IPS-NIHi11 (cell line): Measurements from ENCODE around the gene ARHGEF35.
"Not testable (repeated sequence)": the region's sequence is repeated elsewhere in the genome, so short reads cannot be mapped to it uniquely, and the experiment has no call there.

Source experiments
- DNase-seq: peaks from one replicate; pipeline ENCODE4 v3.0.0; 2012; ENCODE audit warnings: mixed read lengths, low spot score

ARHGEF35 gene

DNA sequence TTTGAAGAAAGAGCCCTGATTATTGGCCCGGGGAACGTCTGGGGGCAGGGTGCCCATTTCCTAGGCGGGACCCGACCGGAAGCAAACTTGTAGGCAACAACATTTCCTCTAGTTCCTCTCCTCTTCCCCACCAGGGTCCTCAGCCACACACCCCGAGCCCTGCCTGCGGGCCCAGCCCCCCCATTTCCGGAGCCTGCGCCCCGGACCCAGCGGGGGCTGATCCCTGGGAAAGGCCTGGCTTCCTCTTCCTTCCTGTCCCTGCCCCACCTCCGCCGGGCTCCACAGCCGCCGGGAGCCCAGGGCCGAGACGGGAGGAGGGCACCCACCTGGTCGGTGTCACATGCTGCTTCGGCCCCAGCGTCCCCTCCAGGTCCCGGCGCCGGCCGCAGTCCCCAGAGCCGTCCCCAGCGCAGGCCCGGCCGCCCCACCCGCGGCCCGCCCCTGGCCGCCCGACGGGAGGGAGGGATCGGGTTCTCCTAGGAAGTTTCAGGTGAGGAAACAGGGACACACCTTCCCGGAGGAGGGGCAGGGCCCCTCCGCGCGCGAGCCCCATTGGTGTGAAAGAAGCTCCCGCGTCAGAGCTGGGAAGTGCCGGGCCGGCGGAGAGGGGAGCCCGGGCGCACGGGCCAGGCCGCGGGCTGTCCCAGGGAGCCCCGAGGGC lies at the start of gene ARHGEF35:
Gene ARHGEF35, minus strand, starts transcription at position 622 of the 661 bp plus-strand sequence. CDS start 7,450 bp downstream, outside the sequence.
- not testable (repeated sequence) for DNase-seq

DNA sequence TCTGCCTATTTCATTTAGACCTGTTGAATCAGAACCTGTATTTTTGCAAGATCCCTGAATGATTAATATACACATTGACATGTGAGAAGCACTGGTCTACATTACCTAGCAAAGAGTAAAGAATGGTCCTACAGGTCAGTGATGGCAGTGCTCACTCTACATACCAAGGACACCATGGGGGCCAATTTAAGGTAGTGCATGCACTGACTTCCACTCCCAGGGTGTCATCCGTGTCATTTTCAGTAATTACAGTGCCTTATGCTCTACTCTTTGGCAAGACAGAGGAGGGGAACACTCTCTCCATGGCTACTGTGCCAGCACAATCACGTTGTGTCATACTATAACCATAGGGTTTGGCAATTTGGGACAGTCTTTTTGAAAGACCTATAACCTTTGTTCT lies 49.7 kb upstream of the ARHGEF35 start:
- DNase-seq: not testable (repeated sequence)

DNA sequence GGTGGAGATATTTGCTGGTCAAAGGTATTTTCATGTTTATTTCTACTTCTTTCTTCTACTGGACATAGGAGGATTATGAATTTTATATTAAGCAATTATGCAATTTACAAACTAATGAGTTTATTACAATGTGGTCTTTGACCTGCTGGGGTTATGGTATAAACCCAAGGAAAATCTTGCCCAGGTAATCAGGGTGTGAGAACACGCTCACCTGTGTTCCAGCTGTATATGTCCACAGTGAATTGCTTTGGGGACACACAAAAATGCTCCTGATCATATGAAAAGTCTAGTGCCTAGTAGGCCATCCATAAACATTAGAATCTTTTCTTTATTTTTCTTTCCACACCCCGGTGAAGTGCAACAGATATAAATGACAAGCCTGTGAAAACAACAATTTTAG lies 43.7 kb upstream of the ARHGEF35 start, which contains the start of gene OR2A42:
Gene OR2A42, minus strand, starts transcription at position 241 of the 400 bp plus-strand sequence. CDS start 6,762 bp downstream, outside the sequence.
- DNase-seq: not testable (repeated sequence)

DNA sequence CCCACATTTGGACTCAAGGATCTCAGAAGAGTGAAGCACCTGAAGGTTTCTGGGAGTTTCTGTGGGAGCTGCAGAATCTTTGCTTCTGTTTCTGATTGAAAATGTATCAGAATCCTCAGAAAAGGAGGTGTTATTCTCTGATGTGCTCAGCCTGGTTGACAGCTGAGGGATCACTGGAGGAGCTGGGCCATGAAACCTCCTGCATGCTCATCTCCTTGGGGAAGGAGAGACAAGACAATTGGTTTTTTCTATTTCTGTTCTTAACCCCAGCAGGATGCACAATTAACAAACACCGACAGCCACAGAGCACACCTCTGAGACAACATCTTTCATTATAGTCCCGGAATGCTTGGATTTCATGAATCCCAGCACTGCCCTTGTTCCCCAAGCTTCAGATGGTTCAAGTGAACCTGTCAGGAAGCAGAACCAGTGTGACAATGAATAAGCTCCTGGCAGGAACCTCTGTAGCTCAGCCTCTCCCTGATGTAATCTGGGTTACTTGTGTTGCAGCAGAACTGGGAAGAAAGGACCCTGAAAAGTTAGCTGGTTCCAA lies 43.0 kb upstream of the ARHGEF35 start:
- not testable (repeated sequence) for DNase-seq

DNA sequence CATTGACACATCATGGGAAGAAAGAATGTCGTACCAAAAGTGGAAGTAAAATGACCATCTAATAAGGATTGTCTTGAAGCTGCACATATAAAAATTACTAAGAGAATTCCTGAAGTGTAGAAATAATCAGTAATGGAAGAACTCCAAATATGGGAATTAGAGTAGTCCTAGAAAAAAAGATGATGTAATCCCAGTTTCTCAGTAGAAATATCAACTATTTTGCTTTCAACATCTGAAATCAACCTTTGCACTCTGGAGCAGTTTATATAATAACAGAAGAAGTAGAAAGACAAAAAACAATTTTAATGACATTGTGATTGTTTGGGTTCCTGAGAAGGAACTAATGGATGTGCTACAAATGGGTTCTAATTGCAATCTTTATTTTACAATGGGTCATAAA lies 37.4 kb upstream of the ARHGEF35 start:
- DNase-seq: not testable (repeated sequence)

DNA sequence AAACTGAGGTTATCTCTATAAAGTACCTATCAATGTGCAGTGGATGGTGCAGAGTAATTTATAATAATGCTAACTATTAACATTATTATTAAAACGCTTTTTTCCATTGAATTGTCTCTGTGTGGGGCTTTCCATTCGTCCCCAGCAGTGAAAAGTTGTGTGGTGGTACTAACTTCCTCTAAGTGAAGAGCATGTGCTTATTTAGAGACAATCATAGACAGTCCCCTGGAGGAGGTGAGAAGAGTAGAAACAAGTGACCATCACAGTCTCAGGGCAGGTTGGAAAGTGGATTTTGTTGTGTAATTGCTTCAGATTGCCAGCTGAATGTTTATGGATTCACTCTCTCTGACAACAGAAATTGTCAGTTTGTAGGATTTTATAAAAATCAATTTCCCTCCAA lies 35.4 kb upstream of the ARHGEF35 start:
- DNase-seq: not testable (repeated sequence)

DNA sequence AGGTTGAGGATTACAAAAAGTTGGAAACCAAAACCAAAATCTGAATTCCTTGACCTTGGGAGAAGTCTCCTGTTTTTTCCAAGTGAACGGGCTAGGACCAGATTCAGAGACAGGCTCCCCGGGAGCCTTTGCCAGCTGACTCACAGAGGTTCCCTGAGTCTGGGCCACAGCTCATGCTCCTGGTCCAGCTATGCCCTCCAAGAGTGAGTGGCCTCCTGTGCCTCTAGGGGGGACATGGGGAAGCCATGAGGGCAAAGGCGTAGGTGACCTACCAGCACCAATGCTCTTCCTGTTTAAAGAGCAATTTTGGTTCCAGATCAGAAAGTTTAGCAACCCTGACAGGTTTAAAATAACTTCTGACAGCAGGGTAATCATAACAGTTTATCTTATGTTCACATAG lies 33.2 kb upstream of the ARHGEF35 start:
- not testable (repeated sequence) for DNase-seq

DNA sequence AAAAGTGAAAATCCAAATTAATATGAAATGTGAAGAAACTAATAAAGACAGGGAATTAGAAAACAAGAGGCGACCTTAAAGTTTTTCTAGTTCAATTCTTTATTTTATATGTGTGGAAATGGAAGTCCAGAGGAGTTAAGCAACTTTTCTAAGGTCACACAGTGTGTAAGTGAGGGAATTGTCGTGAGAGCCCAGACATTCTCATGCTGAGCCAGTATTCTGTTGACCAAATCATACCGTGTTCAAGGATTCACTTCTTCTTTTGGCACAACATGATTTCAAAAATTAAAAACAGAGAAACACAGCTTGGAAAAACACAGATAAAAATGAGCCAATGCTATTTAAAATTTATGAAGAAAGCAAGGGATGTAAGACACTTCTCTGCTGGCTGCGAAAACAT lies 31.2 kb upstream of the ARHGEF35 start:
- not testable (repeated sequence) for DNase-seq

DNA sequence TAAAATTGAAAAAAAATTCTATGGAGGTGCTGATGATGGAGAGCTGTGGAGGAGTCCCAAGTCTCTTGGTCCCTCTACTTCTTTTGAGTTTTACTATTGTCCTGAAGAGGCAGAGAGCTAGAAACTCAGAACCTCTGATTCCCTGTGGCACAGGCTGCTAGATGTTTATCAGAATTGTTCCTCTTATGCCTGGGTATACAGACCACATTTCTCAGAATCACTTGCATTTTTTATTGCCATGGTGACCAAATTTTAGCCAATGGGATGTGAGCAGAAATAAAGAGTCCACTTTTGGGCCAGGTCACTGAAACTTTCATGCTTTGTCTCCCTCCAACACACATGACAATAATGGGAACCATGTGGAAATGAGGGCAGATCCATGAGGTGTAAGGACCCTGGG lies 28.0 kb upstream of the ARHGEF35 start:
- DNase-seq: not testable (repeated sequence)

DNA sequence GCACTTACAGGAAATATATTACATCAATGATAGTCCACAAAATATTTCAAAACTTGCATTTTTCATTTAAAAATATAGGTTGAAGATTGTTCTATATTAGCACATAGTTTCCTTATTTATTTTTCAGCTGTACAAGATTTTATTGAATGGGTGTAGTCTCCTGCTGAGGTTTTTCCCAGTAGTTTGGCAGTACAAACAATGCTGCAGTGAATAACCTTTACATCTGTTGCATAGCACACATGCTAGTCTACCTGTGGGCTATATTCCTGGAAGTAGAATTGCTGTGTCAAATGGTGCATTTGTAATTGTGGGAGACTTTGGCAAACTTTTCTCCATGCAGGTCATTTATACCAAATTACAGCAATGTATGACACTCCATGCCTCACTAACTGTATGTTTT lies 24.9 kb upstream of the ARHGEF35 start:
- DNase-seq: not testable (repeated sequence)

DNA sequence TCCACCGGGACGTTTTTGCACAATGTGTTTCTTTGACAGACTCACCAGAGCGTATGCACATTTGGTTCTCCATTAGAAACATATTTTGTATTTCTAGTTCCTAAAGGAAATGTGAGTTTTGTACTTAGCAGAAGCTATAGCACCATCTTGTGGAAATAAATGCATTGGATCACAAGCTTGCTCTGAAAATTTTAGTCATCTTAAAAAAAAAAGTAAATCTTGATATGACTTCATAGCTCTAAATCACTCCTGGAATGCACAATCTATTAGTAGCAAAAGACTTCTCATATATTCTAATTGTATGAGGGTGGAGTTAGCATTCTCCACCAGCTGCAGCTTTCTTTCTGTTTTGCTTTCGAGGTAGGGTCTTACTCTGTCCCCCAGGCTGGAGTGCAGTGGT lies 23.5 kb upstream of the ARHGEF35 start:
- DNase-seq: not testable (repeated sequence)

DNA sequence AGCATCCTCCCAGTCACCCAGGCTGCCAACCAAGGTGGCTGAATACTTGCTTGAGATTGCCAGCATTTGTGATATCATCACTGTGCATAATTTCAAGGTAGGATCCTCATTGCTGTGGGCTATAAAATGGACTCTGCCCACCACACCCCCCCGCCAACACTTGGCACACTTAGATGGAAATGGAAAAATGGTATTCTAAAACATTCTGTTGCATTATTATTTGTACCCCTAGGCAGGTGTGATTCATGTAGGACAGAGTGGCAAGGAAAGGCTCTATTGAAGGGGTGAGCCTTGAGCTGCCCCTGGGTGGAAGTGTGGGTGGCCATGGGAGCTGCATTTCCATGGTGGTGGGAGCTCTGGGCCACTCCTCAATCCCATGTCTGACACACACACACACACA lies 22.9 kb upstream of the ARHGEF35 start:
- DNase-seq: not testable (repeated sequence)

DNA sequence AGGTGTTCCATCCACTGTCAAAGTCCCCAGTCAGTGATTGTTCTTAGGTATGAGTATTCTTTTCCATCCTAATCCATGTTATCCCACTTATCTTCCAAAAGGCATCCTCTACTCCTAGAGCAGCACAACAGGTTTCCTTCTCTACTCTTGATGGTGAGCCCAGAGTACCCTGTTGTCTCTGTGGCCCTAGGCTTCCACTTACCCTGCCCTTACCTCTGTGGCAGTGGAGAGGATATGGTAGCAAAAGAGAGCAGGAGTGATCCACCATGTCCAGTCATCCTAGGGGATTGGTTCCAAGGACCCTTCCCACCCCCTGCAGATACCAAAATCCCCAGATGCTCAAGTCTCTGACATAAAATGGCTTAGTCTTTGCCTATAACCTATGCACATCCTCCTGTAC lies 21.6 kb upstream of the ARHGEF35 start:
- not testable (repeated sequence) for DNase-seq

DNA sequence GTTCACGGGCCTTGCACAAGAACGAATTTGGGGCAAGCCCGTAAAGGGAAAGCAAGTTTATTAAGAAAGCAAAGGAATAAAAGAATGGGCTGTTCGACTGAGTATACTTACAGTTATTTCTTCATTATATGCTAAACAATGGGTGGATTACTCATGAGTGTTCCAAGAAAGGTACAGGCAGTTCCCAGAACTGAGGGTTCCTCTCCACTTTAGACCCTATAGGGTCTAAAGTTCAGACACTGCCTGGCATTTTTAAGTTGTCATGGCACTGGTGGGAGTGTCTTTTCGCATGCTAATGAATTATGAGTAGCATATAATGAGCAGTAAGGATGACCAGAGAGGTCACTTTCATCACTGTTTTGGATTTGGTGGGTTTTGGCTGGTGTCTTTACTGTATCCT lies 9.7 kb upstream of the ARHGEF35 start:
- not testable (repeated sequence) for DNase-seq

DNA sequence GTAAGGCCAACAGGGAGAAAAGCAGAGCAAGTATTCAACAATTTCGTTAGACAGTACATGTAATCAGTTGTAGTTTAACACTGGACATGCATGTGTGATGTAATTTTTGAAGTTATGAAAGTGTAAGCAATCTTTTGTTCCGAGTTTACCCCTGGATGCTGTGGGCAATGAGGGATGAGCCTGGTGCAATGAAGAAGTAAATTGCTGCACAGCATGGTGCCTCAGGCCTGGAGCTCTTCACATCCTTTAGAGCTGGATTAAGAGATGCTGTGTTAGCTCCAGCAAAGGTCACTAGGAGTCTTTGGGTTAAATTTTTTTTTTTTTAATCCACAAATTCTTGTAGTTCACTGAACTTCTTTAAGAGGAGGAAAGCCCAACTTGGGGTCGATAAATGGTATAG lies 7.5 kb upstream of the ARHGEF35 start:
- DNase-seq: not testable (repeated sequence)

DNA sequence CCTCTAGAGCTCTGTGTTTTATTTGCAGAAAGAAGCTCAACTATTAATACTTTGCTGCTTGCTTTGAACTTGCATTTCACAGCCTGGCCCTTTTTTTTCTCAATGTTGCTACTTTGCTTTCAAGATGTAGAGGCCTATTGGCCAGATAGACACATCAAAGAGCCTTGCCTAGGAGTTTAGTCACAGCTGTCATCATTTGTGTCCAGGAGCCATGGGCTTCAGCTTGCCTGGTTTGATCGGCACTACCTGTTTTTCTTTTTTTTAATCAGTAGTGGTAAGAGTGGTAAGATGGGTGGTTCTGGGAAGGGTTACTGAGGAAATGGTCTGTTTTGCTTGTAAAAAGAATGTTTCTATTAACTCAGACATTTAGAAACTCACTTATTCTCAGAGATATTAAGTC lies 6.3 kb upstream of the ARHGEF35 start:
- not testable (repeated sequence) for DNase-seq

DNA sequence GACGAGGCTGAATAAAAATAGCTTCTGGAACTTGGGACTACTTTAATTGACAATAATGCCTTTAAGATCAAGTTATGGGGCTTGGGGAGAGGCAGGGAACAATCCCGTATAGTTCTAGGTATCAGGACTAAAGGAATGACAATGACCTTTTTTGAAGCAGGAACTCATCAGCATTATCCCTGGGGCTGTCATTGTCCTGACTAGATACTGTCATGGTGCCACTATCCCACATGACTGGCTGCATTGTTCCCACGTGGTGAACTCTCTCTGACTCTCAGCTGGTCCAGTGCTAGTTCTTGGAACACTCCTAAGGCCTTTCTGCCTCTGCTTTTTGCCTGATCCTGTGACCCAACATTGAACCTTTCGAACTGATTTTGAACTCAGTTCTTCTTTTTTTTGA lies 3.3 kb upstream of the ARHGEF35 start:
- not testable (repeated sequence) for DNase-seq

DNA sequence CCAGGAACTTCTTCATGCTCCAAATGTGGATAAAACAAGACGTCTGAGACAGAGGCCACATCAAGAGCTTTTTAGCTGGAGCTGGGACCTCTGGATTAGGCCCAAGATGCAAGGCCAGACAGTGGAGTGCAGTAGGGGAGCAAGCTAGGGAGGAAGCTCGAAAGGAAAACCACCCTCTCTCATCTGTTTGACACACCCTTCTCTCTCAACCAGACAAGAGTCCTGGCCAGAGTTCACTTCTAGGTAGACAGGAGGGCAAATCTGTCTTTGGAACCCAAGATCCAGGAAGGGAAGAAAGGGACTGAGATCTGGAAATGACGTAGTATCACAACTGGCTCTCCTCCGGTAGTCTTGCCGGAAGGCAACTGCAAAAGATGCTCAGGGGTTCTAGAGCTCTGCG lies 1.2 kb downstream of the ARHGEF35 start:
- DNase-seq: not testable (repeated sequence)

DNA sequence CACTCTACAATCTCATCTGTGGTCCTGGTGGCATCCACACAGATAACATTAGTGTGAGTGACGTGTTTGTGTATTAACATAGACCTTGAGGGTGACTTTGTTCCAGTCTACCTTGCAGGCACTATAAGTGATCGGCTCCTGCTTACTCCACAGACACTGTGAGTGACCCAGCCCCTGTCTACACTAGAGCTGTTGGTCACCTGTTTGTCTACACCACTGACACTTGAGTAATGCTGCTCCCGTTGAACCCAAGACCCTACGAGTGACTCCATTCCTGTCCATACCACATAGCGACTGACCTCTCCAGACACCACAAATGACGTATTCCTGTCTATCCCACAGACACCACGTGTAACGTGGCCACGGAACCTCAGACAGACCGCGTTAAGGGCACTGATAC lies 1.9 kb downstream of the ARHGEF35 start:
- DNase-seq: not testable (repeated sequence)

DNA sequence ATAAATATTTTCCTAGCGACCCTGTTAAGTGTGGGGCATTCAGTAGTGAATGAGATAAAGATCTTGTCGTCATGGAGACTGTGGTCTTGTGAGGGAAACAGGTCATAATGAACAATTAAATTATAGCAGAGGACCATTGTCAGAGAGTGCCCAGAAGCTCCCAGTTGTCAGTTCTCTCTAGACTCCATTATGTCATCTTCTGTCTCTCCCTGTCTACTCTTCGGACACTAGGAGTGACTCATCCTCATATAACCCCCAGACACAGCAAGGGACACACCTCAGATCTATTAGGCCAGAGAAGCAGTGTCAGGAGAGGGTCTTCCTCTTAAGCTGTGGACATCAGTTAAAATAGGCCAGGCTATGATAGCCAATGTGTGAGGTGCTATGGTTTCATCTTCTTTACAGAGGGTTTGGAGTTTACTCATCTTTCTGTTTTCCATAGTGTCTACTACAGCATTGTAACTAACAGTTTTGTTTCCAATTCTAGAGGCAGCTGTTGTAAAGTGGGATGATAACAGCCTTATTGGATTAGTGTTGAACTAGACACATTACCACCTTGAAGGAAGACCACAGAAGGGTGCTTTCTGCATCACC lies 7.0 kb downstream of the ARHGEF35 start:
- not testable (repeated sequence) for DNase-seq

DNA sequence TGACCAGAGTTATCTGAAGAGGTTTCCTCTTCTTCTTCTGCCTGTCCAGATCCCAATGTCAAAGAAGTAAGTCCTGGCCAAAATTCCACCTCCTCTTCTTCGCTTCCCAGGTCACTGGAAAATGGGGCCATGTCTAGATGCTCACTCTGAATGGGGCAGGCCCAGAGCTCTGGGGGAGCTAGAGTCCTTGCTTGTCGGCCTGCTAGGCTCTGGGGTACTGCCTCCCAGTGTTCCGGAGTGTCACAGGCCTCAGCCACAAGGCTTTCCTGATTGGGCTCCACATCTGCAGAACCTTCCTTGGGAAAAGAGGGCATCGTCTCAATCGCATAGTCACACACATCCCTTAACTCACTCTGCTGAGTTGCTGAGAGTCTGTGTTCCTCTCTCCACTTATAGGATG lies 7.8 kb downstream of the ARHGEF35 start:
- DNase-seq: not testable (repeated sequence)

DNA sequence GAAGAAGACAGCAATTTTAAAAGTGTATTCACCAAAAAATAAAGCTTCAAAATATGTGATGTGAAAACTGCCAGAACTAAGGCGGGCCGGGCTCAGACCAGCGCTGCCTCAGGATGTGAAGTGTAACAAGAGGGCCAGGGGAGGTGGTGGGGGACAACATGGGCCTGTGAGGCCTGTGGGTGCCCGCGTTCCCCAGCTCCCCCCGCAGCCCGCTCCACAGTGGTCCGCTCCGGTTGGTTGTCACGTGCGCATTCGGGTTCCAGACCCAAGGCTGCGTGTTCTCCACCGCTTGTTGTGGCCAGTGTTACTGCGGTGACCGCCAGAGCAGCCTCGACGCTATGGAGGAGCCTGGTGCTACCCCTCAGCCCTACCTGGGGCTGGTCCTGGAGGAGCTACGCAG lies 12.5 kb downstream of the ARHGEF35 start, which contains the start of gene CTAGE4:
Gene CTAGE4, plus strand, starts transcription at position 301 of the 400 bp plus-strand sequence. Its CDS starts 38 bp downstream, at position 339.
- DNase-seq: not testable (repeated sequence)

DNA sequence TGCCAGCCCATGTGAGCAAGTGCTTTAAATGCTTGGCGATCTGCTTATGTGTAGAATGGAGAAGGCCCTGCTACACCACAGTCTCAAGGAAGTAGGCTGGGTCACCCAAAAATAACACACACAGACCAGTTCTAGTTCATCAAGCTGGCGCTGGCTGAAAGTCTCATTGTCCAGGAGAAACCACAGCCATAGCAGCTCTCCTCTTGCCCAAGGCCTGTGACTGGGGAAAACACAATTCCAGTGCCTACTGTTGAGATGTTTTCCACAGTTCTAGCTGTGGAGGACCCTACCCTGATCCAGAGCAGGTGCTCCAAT lies 16.5 kb downstream of the ARHGEF35 start:
- not testable (repeated sequence) for DNase-seq
